ENCODE measurements around the gene MTFR1L.
A peak's percentile ranks its signal among the peaks of the same experiment; 100 is the strongest.
"Not testable (repeated sequence)": the region's sequence is repeated elsewhere in the genome, so short reads cannot be mapped to it uniquely, and the experiment has no call there.

The MTFR1L gene

DNA sequence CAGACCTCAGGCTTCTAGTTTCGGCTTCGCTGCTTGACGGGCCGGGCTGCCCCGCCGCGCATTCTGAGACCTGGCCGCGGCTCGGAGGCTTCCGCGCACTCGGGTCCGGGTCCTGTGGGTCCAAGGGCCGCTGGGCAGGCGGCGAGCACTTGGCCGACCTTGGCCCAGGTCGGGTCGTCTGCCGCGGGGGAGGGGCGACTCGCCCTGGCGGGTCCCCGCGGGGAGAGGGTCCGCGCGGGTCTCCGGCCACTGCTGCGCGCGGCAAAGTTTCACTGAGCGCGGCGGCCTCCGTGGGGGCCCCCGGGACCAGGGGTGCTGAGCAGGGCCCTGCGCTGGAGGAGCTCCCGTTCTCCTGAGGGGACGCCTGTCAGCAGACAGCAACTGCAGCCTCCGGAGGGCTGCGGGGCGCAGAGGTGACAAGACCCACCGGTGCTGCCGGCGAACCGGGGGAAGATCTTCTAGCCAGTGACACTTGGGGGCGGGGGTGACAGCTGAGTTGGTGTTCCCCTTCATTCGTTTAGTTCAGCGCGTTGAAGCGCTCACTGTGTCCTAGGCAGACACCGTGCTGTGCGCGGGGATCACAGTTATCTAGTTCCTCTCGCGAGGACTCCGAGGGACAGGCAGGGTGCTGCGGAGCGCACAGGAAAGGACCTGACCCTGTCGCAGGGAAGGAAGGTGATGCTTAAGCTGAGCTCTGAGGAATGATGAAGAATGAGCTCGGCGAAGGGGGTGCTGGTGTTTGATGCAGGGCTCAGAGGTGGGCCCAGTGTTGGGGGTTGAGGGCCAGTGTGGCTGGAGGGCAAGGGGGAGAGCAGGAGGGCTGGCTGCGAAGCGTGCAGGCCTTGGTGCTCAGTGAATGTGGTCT is 725 bp downstream of the MTFR1L start:
- DNase-seq (ENCODE audit: extremely low spot score, insufficient read length, low read depth) (peak; percentile 80), FAIRE-seq (peak; percentile 90)

DNA sequence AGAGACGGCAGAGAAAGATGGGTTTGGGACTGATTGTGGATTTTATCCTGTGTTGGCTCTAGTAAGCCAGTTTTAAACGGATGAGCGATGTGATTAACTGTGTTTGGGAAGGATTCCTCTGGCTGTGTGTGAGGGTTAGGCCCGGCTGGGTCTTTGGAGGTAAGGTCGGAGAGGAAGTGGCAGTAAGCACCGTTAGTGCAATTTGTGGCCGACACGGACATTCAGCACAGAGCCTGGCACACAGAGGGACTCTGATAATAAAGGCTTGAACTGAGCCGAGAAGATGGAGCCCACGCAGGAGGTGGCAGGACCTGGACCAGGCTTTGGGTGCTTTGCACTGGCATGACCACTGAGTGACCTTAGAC is 1.3 kb downstream of the MTFR1L start:
- no peak for DNase-seq (ENCODE audit: extremely low spot score, insufficient read length, low read depth)
- FAIRE-seq: no peak

- no peak for DNase-seq (ENCODE audit: extremely low spot score, insufficient read length, low read depth)
- FAIRE-seq: no peak
Measured at GRCh38 chr1:25821630-25822091, 1.9 kb downstream of the MTFR1L start.

DNA sequence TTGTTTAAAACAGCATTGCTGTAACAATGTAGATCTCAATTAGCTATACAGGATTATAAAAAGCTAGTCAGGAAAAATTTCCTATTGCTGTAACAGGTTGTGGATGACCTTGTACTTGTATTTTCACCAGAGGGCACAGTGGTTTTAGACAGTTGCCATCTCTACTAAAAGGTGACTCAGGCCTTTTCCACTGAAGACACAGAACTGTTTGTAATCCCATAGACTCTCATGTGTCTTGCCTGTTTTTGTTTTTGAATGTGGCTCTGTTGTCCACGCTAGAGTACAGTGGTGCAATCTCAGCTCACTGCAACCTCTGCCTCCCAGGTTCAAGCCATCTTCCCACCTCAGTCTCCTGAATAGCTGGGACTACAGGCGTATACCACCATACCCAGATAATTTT is 5.9 kb downstream of the MTFR1L start:
- FAIRE-seq: no peak

GRCh38 chr1:25826571-25826970 is 6.8 kb downstream of the MTFR1L start:
- FAIRE-seq (no peak), DNase-seq (ENCODE audit: extremely low spot score, insufficient read length, low read depth) (no peak)

More for the DNA sequence above, 5.9 kb downstream of the MTFR1L start:
- no peak for DNase-seq (ENCODE audit: extremely low spot score, insufficient read length, low read depth)

DNA sequence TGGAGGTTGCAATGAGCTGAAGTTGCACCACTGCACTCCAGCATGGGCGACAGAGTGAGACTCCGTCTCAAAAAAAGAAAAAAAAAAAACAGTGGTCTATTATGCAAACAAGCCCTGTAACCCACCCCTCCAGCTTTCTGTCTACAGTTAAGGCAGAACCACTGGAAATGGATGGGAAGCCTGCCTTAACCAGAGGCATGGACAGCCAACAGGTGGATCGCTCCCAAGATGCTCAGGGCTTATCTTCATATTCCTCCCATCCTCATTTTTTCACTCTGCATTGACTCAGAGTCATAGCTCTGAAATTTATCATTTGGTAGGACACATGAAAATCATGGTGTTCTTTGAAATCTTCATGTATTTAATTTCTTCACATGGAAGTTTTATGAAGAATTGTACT is 8.7 kb downstream of the MTFR1L start:
- DNase-seq (ENCODE audit: extremely low spot score, insufficient read length, low read depth) (no peak), FAIRE-seq (no peak)

DNA sequence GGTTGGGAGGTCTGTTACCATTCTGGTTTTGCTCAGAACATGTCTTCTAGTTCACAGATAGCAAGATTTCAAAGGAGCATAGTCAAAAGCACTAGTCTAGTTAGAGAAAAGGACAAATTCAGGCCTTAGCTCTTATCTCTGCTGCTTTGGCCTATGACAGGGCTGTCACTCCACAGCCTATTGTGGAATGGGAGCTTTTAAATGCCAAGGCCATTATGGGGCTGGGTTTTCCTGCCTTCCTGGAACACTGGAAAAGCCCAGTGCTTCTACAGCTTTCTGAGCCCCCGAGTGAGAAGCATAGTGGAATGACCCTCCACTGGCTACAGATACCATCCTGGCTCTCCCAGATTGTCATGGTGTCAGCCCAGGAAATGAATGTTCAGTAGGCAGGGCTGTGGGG is 9.3 kb downstream of the MTFR1L start:
- DNase-seq (ENCODE audit: extremely low spot score, insufficient read length, low read depth): no peak
- no peak for FAIRE-seq

DNA sequence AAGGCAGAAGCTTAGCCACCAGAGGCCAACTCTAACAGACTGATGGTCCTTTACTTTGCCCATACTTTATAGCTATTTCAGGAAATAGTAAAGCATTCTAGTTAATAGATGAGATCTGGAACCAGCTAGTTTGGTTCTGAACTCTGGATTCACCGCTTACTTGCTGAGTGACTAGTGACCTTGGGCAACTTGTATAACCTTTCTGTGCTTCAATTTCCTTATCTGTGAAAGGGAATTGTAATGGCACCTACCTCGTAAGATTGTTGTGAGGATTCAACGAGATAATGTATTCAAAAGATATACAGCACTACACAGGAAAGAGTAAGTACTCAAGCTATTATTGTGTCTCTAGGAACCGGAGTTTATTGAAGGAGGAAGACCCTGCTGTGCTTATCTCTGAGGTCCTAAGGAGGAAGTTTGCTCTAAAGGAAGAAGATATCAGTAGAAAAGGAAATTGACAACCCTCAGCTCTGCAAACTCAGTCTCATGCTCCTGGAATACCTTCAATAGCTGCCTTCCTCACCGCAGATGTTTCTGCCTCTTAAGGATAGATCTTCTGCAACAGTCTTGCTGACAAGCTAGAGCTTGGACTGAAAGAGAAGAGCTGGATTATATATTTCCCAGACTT is 11.9 kb downstream of the MTFR1L start:
- FAIRE-seq: no peak

DNA sequence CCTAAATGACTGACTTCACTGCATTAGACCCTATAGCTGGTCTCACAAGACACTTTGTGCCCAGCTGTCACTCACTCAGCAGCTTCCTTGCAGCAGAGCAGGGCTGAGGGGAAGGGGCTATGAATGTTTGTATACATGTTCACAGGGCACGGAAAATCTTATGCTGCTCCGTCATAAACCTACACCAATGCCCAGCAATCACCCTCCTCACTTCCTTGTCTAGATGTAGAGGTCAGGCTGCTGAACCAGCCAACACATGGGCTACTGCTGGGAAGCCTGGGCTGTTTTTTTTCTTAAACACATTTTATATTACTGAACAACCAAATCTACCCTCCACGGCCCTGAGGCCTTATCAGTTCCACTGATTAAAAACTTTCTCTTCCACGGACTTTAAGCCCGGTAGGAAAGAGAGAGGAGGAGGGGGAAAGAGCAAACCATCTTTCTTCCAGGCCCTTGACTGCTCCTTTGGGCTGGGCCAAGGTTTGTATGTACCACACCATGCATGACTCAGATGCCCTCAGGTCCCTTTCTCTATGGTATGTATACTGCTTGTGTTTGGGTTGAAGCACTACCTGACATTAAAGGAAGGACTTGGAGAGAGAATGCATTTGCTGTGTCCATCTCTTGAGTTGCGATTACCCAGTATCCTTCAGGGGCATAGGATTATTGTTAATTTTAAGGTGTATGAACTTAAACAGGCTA is 12.7 kb downstream of the MTFR1L start:
- DNase-seq (ENCODE audit: extremely low spot score, insufficient read length, low read depth): no peak
- FAIRE-seq: no peak

More for the DNA sequence above, 11.9 kb downstream of the MTFR1L start:
- DNase-seq (ENCODE audit: extremely low spot score, insufficient read length, low read depth): no peak

- FAIRE-seq: no peak
- DNase-seq (ENCODE audit: extremely low spot score, insufficient read length, low read depth): no peak
Measured at GRCh38 chr1:25833158-25833557, 13.4 kb downstream of the MTFR1L start.

DNA sequence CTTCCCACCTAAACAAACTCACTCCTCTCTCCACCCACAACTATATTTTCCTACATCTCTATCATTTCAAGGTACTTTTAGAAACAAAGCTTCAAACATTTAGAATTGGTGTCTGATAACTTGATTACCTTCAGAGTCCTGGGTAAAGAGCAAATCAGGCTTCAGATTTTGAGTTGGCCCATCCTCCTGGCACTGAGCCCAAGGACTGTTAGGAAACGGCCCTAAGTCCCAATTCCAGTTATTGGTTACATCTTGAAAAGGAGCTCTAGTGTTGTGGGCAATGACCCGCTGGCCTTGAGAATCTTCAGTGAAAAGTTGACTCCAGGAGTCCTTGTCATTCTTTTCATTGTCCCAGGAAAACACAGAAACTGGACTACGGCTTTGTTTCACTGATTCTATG is 15.1 kb downstream of the MTFR1L start:
- FAIRE-seq (no peak), DNase-seq (ENCODE audit: extremely low spot score, insufficient read length, low read depth) (no peak)

- DNase-seq (ENCODE audit: extremely low spot score, insufficient read length, low read depth) (no peak), FAIRE-seq (no peak)
Measured at GRCh38 chr1:25836695-25837094, 16.9 kb downstream of the MTFR1L start.

- FAIRE-seq (peak; percentile 50), DNase-seq (ENCODE audit: extremely low spot score, insufficient read length, low read depth) (no peak)
Measured at GRCh38 chr1:25837262-25837875, 17.6 kb downstream of the MTFR1L start.

DNA sequence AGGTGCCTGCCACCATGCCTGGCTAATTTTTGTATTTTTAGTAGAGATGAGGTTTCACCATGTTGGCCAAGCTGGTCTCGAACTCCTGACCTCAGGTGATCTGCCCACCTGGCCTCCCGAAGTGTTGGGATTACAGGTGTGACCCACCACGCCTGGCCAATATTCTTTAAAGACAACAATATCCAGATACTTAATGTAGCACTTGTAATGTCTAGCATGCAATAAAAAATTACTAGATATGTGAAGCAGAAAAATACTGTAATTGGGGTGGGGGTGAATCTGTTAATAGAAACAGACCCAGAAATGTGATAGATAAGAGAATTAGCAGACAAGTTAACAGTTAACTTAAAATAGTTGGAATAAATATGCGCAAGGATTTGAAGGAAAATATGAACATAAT is 20.1 kb downstream of the MTFR1L start:
- DNase-seq (ENCODE audit: extremely low spot score, insufficient read length, low read depth); FAIRE-seq: not testable (repeated sequence)

GRCh38 chr1:25843483-25843882 is 23.7 kb downstream of the MTFR1L start:
- DNase-seq (ENCODE audit: extremely low spot score, insufficient read length, low read depth): no peak
- FAIRE-seq: no peak

DNA sequence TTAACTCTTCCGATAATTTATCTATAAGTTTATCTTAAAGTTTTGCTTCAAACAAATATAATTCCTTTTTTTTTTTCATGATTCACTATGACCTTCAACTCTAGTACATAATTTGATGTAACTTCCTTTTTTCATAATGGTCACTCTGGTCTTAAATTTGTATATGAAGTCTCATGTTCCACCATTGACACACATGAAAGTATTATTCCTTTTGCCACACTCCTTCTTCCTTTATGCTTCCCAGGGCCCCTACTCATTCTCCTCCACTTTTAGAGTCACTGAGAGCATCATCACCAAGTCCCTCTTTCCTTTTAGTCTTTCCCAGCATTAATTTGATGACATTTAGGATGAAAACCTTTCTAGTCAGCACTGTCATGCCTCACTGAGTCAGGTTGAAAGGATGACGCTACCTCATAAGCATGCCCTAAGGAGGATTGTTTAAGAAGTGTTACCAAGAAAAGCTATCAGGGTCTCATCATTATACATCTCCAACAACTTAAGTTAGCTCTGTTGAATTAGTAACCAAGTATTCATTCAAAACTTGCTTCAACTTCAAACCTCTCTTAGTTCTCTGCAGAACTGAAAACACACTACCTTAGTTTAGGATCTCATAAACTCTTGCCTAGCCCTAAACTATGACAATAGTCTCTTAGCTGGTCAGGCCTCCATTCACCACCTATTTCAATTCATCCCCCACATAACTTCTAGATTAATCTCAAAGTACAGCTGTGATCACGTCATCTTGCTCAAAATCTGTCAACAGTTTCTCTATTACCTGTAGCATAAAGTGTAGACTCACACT is 25.0 kb downstream of the MTFR1L start:
- no peak for FAIRE-seq
- DNase-seq (ENCODE audit: extremely low spot score, insufficient read length, low read depth): no peak

GRCh38 chr1:25845664-25846063 is 25.9 kb downstream of the MTFR1L start:
- FAIRE-seq (no peak), DNase-seq (ENCODE audit: extremely low spot score, insufficient read length, low read depth) (no peak)

DNA sequence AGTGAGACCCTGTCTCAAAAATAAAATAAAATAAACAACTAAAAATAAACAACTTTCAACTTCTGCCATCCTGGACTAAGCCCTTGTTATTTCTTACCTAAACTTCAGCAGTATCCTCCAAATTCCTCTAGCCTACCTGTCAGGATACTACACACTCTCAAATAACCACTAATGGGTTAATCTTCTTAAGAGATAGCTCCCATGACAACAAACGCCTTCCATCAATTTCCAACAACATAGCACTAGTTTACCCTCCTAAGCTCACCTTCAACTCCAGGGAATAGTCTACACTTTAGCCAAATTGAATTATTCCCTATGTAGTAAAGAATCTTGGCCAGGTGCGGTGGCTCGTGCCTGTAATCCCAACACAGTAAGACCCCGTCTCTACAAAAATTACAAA is 28.2 kb downstream of the MTFR1L start:
- FAIRE-seq (no peak), DNase-seq (ENCODE audit: extremely low spot score, insufficient read length, low read depth) (no peak)

DNA sequence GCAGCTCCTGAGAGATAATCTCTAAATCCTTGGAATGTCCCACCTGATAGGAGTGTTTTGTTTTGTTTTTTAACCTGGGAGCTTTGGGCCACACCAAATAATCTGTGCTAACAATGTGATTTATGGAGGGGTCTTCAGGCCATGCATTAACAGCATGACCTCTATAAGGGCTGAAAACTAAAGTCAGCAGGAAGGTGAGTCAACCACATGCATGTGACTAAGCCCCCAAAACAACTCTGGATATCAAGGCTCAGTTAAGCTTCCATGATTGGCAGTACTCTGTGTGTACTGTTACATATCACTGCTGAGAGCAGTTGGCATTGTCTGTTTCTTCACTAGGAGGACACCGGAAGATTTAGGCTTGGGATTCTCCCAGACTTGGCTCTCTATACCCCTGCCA is 28.8 kb downstream of the MTFR1L start:
- FAIRE-seq (no peak), DNase-seq (ENCODE audit: extremely low spot score, insufficient read length, low read depth) (no peak)

- DNase-seq (ENCODE audit: extremely low spot score, insufficient read length, low read depth) (no peak), FAIRE-seq (no peak)
Measured at GRCh38 chr1:25854554-25854953, 34.8 kb downstream of the MTFR1L start.
